ENCODE measurements around the gene IQCH.

IQCH gene

GRCh38 chr15:67480741-67481140 lies 226.2 kb downstream of the IQCH start:
- DNase-seq (ENCODE audit: low read depth): no peak
- TF ChIP-seq CTCF (IDR thresholded peaks at IDR 0.05; ENCODE audit: control insufficient read depth, extremely low read depth, insufficient read depth): no peak
- no peak overlapping the region for H3K4me3 ChIP-seq (ENCODE audit: low read depth, low read length)

- no peak overlapping the region for H3K4me3 ChIP-seq (ENCODE audit: low read depth, low read length)
- TF ChIP-seq CTCF (IDR thresholded peaks at IDR 0.05; ENCODE audit: control insufficient read depth, extremely low read depth, insufficient read depth): no peak
- no peak for DNase-seq (ENCODE audit: low read depth)
Measured at GRCh38 chr15:67481680-67482079, 227.1 kb downstream of the IQCH start.

GRCh38 chr15:67495585-67495984 lies 241.0 kb downstream of the IQCH start:
- DNase-seq (ENCODE audit: low read depth): no peak
- no peak for TF ChIP-seq CTCF (IDR thresholded peaks at IDR 0.05; ENCODE audit: control insufficient read depth, extremely low read depth, insufficient read depth)
- H3K4me3 ChIP-seq (ENCODE audit: low read depth, low read length): no peak overlapping the region

GRCh38 chr15:67501177-67501835 lies 246.7 kb downstream of the IQCH start:
- TF ChIP-seq CTCF (IDR thresholded peaks at IDR 0.05; ENCODE audit: control insufficient read depth, extremely low read depth, insufficient read depth): peak; percentile 56
- no peak overlapping the region for H3K4me3 ChIP-seq (ENCODE audit: low read depth, low read length)
- no peak for DNase-seq (ENCODE audit: low read depth)

- no peak overlapping the region for H3K4me3 ChIP-seq (ENCODE audit: low read depth, low read length)
- TF ChIP-seq CTCF (IDR thresholded peaks at IDR 0.05; ENCODE audit: control insufficient read depth, extremely low read depth, insufficient read depth): no peak
- DNase-seq (ENCODE audit: low read depth): no peak
Measured at GRCh38 chr15:67501836-67502461, 247.4 kb downstream of the IQCH start.

GRCh38 chr15:67504056-67504455 lies 249.5 kb downstream of the IQCH start:
- no peak for DNase-seq (ENCODE audit: low read depth)
- no peak overlapping the region for H3K4me3 ChIP-seq (ENCODE audit: low read depth, low read length)
- no peak for TF ChIP-seq CTCF (IDR thresholded peaks at IDR 0.05; ENCODE audit: control insufficient read depth, extremely low read depth, insufficient read depth)

- no peak for DNase-seq (ENCODE audit: low read depth)
- TF ChIP-seq CTCF (IDR thresholded peaks at IDR 0.05; ENCODE audit: control insufficient read depth, extremely low read depth, insufficient read depth): no peak
- no peak overlapping the region for H3K4me3 ChIP-seq (ENCODE audit: low read depth, low read length)
Measured at GRCh38 chr15:67504796-67505195, 250.2 kb downstream of the IQCH start.
